HG02870 (cell line): ENCODE results near the gene UNKL.

Experiments
- ATAC-seq: cut with Tn5 transposase; IDR thresholded peaks from one replicate; pipeline ENCODE4 v1.9.1; 2021; ENCODE audit warnings: mild to moderate bottlenecking, moderate library complexity; ENCODE audit not compliant: unreplicated experiment

The UNKL gene

GRCh38 chr16:1378804-1379303, 35.6 kb downstream of the UNKL start:
- no peak for ATAC-seq

DNA sequence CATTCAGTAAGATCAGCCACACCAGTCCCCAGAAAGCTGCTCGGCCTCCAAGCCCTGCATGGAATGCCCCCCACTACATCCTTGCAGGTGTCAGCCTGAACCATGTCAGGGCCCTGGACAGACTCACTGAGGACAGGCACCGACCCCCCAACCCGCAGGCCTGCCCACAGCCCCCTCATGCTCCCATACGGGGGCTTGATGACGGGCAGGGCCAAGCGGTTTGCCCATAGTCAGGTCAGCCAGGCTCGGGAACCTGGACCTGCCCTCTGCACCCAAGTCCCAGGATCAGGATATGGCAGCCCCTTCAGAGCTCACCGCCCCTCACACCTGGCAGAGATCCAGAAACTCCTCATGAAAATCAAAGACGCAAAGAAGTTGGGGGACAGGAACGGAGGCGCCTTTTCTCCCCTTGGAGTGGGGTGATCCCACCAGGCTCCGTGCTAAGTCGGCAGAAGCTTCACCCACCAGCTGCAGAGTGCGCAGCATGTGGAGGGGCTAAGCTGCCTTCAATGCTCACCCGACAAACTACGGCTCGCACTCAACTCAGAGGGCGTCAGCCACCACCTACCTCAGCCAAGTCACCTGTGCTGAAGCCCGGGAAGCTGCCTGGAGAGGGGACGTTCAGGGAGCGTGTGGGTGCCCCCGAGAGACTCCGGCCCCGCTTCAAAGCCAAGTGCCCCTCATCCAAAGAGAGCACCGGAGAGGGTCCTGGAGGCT, 36.3 kb downstream of the UNKL start:
- ATAC-seq = no peak

- no peak for ATAC-seq
These were observed 37.0 kb downstream of the UNKL start for GRCh38 chr16:1377406-1378010.

GRCh38 chr16:1375741-1376410, 38.6 kb downstream of the UNKL start:
- no peak for ATAC-seq

GRCh38 chr16:1375298-1375640, 39.2 kb downstream of the UNKL start:
- ATAC-seq = no peak

DNA sequence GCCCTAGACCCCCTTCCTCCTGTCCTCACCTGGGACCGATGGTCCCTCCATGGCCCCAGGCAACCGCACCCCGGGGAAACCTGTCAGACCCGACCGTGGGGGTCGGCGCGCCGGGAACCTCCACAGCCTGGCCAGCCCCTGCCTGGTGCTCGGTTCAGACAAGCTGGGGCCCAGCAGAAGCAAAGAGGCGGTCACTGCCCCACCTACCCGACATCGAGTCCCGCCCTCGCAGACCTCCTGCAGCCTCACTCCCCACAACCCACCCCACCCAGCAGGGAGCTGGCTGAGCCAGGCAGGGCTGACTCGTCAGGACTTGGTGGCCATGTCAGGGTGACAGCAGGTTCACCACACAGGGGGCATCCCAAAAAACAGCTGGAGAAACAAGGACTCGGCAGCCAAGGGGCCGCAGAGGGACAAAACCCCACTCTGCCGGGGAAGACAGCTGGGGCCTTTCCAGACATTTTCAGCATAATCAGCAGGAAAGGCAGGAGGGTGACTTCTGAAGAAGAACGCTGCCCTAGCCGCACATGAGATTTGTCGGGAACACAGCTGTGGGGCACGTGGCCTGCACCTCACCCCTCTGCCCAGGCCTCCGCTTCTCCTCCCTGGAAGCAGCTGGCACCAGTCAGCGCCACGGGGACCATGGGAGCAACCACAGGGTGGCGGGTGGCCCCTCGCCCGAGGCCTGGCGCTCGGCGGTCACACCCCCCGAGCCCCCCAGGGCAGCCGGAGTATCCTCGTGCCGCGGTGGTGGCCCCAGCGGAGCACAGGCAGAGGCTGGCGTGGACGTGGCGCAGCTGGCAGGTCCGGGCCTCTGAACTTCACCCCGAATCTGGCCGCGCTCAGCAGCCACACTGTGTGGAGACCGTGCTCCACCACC, 39.8 kb downstream of the UNKL start:
- ATAC-seq = no peak

- no peak for ATAC-seq
These were observed 42.1 kb downstream of the UNKL start for GRCh38 chr16:1372292-1372950.

- no peak for ATAC-seq
These were observed 43.2 kb downstream of the UNKL start for GRCh38 chr16:1371054-1371978.

DNA sequence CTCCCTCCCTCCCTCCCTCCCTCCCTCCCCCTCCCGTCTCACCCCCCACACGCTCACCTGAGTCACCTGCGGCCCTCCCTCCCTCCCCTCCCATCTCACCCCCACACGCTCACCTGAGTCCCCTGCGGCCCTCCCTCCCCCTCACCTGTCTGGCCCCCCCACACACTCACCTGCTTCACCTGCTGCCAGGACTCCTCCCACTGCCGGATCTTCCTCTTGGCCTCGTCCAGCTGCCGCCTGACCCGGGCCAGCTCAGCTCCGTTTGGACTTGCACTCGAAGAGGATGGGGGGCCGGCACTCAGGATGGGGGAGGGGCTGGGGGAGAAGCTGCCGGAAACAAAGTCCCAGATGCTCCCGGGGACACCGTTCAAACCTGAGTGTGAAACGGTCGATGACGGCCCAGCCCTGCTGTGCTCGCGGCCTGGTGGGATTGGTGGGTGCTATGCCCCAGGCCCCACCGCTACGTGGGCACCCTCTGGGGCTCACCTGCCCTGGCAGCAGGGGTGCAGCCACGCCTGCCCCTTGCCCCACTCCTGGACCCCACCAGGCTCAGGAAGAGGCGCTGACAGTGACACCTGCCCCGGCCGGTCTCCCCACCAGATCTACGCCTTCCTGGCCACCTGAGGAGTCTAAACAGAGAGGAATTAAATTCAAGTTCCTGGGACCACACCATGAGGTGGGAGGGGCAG, 46.9 kb downstream of the UNKL start:
- no peak for ATAC-seq

- ATAC-seq = no peak
These were observed 47.7 kb downstream of the UNKL start for GRCh38 chr16:1366712-1367299.

DNA sequence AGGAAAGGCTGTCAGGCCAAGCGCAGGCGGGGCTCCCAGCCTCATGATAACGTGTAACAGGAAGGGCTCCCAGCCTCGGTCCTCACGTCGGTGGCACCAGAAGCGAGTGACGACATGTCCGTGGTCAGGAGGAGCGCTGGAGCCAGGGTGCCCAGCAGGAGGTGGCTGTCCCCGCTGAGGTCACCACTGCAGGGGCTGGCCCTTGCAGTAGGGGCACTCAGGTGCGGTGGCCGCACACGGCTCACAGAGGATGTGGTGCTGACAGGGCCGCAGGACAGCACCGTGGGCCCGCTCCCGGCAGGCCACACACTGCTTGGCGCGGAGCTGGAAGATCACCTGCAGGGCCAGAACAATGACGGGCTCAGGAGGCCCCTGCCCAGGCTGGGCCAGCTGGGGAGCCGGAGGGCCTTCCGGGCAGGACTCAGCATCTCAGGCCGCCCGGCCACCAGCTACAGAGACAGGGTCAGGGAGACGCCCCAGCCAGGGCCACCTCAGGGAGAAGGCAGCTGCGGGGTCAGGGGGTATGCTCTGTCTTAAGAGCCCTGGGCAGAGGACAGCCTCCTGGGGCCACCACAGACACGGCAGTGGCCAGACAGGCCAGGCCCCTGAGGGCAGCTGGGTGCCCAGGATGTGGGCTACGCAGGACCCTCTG, 48.3 kb downstream of the UNKL start:
- ATAC-seq = no peak

- no peak for ATAC-seq
These were observed 50.0 kb downstream of the UNKL start for GRCh38 chr16:1364510-1364909.

- no peak for ATAC-seq
These were observed 50.9 kb downstream of the UNKL start for GRCh38 chr16:1363501-1364041.

DNA sequence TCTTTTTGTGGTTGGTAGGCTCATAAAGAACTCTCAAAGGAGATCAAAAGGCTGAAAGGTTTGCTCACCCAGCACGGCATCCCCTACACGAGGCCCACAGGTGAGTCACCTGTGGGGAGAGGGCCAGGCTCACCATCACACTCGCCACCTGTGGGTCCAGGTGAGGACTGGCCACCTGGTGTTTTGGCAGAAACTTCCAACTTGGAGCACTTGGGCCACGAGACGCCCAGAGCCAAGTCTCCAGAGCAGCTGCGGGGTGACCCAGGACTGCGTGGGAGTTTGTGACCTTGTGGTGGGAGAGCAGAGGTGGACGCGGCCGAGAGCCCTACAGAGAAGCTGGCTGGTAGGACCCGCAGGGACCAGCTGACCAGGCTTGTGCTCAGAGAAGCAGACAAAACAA, 51.7 kb downstream of the UNKL start:
- ATAC-seq = no peak

DNA sequence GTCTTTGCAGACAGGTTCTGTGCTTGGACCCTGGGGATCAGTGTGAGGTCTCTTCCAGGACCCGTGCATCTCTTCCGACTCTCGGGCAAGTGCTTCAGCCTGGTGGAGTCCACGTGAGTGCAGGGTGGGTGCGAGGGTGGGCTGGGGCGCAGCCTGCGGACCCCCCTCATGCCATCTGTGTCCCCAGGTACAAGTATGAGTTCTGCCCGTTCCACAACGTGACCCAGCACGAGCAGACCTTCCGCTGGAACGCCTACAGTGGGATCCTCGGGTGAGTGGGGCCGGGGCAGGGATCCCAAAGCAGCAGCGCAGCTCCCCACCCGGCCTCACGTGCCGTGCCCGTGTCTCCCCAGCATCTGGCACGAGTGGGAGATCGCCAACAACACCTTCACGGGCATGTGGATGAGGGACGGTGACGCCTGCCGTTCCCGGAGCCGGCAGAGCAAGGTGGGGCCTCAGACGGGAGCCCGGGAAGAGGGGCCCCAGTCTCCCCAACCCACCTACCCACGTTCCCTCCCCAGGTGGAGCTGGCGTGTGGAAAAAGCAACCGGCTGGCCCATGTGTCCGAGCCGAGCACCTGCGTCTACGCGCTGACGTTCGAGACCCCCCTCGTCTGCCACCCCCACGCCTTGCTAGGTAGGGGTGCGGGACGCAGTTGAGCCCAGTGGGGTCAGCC, 52.7 kb downstream of the UNKL start:
- ATAC-seq = no peak

- ATAC-seq = no peak
These were observed 56.5 kb downstream of the UNKL start for GRCh38 chr16:1357906-1358566.
